Measurements from ENCODE around the gene HAL. TPM values are rescaled to one million over a fixed set of nuclear protein-coding genes. Genes with fewer than 3 reads are reported as not detected.

Gene HAL
- polyA plus RNA-seq, 1 experiment: 0.15 TPM

DNA sequence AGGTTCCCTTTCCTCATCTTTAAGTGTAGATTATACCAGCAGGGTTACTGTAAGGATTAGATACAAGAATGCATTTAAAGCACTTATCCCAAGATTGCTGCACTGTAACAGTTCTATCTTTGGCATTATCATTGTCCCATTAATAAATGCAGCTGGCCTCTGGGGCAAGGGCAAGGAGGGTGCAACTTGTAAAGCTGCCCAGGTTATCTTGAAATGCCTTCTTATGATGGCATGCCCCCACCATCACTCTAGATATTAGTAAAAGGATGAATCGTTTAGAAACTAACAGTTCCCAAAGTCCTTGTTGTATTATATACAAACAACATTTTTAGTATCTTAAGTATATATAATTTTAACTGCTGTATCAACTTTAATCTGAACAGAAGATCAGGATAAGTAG, 32.4 kb upstream of the HAL start:
- Histone ChIP-seq H3K27me3 (ENCODE audit: control insufficient read depth, insufficient read depth, low read length) (no peaks in the 10 kb centered on the region), H3K36me3 (ENCODE audit: control insufficient read depth, insufficient read depth, low read length) (no peaks in the 10 kb centered on the region; the same call in none of the 2 replicates), H3K4me3 (ENCODE audit: low read depth, low read length) (no peak overlapping the region)
- POLR2A ChIA-PET: no interaction called here
- CTCF ChIA-PET: interaction anchor here (1.3 kb wide), 1 partner anchor 12 kb away, joined by 4 read pairs; no protein-coding TSS in a partner anchor
- TF ChIP-seq, protein P1, sequence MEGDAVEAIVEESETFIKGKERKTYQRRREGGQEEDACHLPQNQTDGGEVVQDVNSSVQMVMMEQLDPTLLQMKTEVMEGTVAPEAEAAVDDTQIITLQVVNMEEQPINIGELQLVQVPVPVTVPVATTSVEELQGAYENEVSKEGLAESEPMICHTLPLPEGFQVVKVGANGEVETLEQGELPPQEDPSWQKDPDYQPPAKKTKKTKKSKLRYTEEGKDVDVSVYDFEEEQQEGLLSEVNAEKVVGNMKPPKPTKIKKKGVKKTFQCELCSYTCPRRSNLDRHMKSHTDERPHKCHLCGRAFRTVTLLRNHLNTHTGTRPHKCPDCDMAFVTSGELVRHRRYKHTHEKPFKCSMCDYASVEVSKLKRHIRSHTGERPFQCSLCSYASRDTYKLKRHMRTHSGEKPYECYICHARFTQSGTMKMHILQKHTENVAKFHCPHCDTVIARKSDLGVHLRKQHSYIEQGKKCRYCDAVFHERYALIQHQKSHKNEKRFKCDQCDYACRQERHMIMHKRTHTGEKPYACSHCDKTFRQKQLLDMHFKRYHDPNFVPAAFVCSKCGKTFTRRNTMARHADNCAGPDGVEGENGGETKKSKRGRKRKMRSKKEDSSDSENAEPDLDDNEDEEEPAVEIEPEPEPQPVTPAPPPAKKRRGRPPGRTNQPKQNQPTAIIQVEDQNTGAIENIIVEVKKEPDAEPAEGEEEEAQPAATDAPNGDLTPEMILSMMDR (IDR thresholded peaks at IDR 0.05; ENCODE audit: insufficient read depth, low read depth, low read length): no peak
- no peak for DNase-seq (ENCODE audit: low read depth)

DNA sequence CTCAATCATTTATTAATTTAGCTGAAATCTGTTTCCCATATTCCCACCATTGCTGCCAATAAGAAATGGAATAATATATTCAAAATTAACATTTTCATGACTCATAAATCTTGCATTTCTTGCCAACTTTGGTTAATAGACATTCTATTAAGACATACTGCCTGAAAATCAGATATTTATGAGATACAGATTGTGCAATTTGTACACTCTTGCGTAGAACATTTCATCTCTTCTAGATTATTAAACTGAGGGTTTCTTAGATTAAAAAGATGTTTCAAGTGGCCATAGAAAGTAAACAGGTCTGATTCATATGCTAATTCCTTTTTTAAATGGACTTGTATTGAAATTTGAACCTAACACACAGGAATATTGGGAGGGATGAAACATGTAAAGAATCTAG, 30.2 kb upstream of the HAL start:
- POLR2A ChIA-PET: no interaction called here
- H3K36me3 ChIP-seq (ENCODE audit: control insufficient read depth, insufficient read depth, low read length): peaks cover 1% of the 10 kb centered on the region
- no peaks in the 10 kb centered on the region for H3K27me3 ChIP-seq (ENCODE audit: control insufficient read depth, insufficient read depth, low read length)
- TF ChIP-seq, protein P1 (IDR thresholded peaks at IDR 0.05; ENCODE audit: insufficient read depth, low read depth, low read length): no peak
- DNase-seq (ENCODE audit: low read depth): no peak
- no peak overlapping the region for H3K4me3 ChIP-seq (ENCODE audit: low read depth, low read length)
- CTCF ChIA-PET: interaction anchor here (0.7 kb wide), 1 partner anchor 185 kb away, joined by 3 read pairs; no protein-coding TSS in a partner anchor

DNA sequence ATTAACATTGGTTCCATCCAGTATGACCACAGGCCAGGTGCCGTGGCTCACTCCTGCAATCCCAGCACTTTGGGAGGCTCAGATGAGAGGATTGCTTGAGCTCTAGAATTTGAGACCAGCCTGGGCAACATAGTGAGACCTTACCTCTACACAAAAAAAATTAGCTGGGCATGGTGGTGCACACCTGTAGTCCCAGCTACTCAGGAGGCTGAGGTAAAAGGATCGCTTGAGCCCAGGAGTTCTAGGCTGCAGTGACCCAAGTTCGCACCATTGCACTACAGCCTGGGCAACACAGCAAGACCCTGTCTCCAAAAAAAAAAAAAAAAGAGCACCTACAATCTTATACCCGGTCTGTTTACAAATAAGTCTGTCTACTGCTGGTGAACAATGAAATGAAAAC, 29.4 kb upstream of the HAL start:
- no peak for DNase-seq (ENCODE audit: low read depth)
- TF ChIP-seq, protein P1 (IDR thresholded peaks at IDR 0.05; ENCODE audit: insufficient read depth, low read depth, low read length): no peak
- Histone ChIP-seq H3K36me3 (ENCODE audit: control insufficient read depth, insufficient read depth, low read length) (peaks cover 1% of the 10 kb centered on the region), H3K27me3 (ENCODE audit: control insufficient read depth, insufficient read depth, low read length) (no peaks in the 10 kb centered on the region), H3K4me3 (ENCODE audit: low read depth, low read length) (no peak overlapping the region)
- ChIA-PET POLR2A (no interaction called here), CTCF (no interaction called here)

DNA sequence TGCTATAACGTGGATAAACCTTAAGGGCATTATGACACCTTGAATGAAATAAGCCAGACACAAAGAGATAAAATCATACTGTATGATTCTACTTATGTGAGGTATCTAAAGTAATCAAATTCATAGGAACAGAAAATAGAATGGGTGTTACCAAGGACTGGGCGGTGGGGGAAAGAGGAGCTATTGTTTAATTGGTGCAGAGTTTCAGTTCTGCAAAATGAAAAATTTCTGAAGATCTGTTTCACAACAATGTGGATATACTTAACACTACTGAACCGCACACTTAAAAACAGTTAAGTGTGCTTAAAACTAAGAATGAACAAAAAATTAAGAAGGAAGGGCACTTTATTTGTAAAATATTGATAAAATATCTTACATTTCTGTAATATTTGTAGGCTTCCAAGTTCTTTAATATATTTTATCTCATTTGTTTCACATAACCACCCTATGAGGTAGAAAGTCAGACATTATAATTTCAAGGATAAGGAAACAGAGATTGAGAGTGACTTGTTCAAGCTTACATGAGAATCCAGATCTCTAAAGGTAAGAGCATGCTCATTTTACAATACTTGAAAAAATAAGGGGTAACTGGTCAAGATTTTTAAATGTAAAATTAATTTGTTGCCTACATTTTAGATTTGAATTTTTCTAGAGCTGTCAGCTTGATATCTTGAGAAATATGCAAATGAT, 24.3 kb upstream of the HAL start:
- TF ChIP-seq, protein P1 (IDR thresholded peaks at IDR 0.05; ENCODE audit: insufficient read depth, low read depth, low read length): no peak
- CTCF ChIA-PET: interaction anchor here (0.6 to 1.4 kb wide), 5 partner anchors 8 to 1034 kb away, joined by 3 read pairs; no protein-coding TSS in a partner anchor

GRCh38 chr12:96015672-96016071, 19.5 kb upstream of the HAL start:
- DNase-seq (ENCODE audit: low read depth): no peak
- Histone ChIP-seq H3K27me3 (ENCODE audit: control insufficient read depth, insufficient read depth, low read length) (no peaks in the 10 kb centered on the region), H3K4me3 (ENCODE audit: low read depth, low read length) (no peak overlapping the region), H3K36me3 (ENCODE audit: control insufficient read depth, insufficient read depth, low read length) (peaks cover 2% of the 10 kb centered on the region)
- ChIA-PET CTCF (interaction anchor here (1.1 kb wide), 1 partner anchor 13 kb away, joined by 4 read pairs; no protein-coding TSS in a partner anchor), POLR2A (no interaction called here)
- TF ChIP-seq, protein P1 (IDR thresholded peaks at IDR 0.05; ENCODE audit: insufficient read depth, low read depth, low read length): peak; percentile 49

More for the DNA sequence above, 24.3 kb upstream of the HAL start:
- POLR2A ChIA-PET: interaction anchor here (0.6 kb wide), 1 partner anchor 155 kb away, joined by 3 read pairs; no protein-coding TSS in a partner anchor
- no peak overlapping the region for H3K4me3 ChIP-seq (ENCODE audit: low read depth, low read length)
- no peaks in the 10 kb centered on the region for H3K27me3 ChIP-seq (ENCODE audit: control insufficient read depth, insufficient read depth, low read length)
- peaks cover 3% of the 10 kb centered on the region for H3K36me3 ChIP-seq (ENCODE audit: control insufficient read depth, insufficient read depth, low read length)
- DNase-seq (ENCODE audit: low read depth): no peak
